Ovary (tissue), 9 donors: Measurements from ENCODE around the gene DACT1. TPM values are rescaled to one million over a fixed set of nuclear protein-coding genes. Genes with fewer than 3 reads are reported as not detected.

Experiments used
- DNase-seq, 5 donors: peaks; one replicate each; pipeline ENCODE4 v3.0.0-alpha.2; 2019 to 2020
- H3K27ac ChIP-seq, 2 donors: fragments of 200-600 bp; one replicate each; pipeline versions ENCODE4 v1.5.1 to v1.8.0; 2019 to 2022
- H3K27me3 ChIP-seq: fragments of 200-600 bp; one replicate; pipeline ENCODE4 v1.8.0; 2022
- H3K36me3 ChIP-seq: fragments of 200-600 bp; sonication (generic); one replicate; pipeline ENCODE4 v1.5.1; 2019
- H3K4me1 ChIP-seq: one replicate; pipeline ENCODE4 v1.8.1; 2013; ENCODE audit warnings: mild to moderate bottlenecking, moderate library complexity; ENCODE audit not compliant: insufficient read depth
- H3K4me3 ChIP-seq: fragments of 200-600 bp; sonication (generic); one replicate; pipeline ENCODE4 v1.5.1; 2017
- H3K9me3 ChIP-seq, 2 donors: fragments of 200-600 bp in 1 of 2; sonication (generic) in 1 of 2; one replicate each; pipeline versions ENCODE4 v1.5.1 to v1.8.1; 2013 to 2019; ENCODE audit warnings: mild to moderate bottlenecking in 1 of 2, moderate library complexity in 1 of 2
- CTCF ChIP-seq, 3 donors: fragments of 450-650 bp in 2 of 3; fragments of 200-600 bp in 1 of 3; IDR thresholded peaks; one replicate each; pipeline versions ENCODE4 v1.5.1 to v1.8.0; 2016 to 2022; ENCODE audit warnings: antibody characterized with exemption in 3 of 3, mild to moderate bottlenecking in 1 of 3
- EP300 ChIP-seq: sonication (generic); formaldehyde crosslinking; IDR thresholded peaks from one replicate; pipeline ENCODE4 v1.6.1; 2017; ENCODE audit warnings: antibody characterized with exemption
- POLR2A ChIP-seq: fragments of 450-650 bp; IDR thresholded peaks from one replicate; pipeline ENCODE4 v1.6.1; 2017; ENCODE audit warnings: antibody characterized with exemption, mild to moderate bottlenecking, moderate library complexity
- WGBS, 3 donors: extraction: QIAGEN DNeasy Blood & Tissue Kit in 1 of 3; methylation state at CpG; one replicate each; pipeline versions ENCODE4 v1.1.5 to v1.1.7; 2013 to 2017; 5-methylcytosine and 5-hydroxymethylcytosine counted together
- intact Hi-C, 4 donors: fragments of 100-400 bp; cut with DNase I; formaldehyde crosslinking; loops; one replicate each; pipeline versions ENCODE4 v1.11.0 to v1.15.1; 2022 to 2023
- polyA plus RNA-seq, 2 donors: library from polyadenylated mRNA; stranded (reverse); fragments of 200-250 nt in 1 of 2; fragments of 350-450 nt in 1 of 2; fragmentation: Illumina TruSeq in 1 of 2; extraction: RNeasy Lipid Tissue Mini Kit (QIAGEN cat#74804) in 1 of 2; gene quantifications; one replicate each; pipeline ENCODE4 v1.2.3, GENCODE V29; 2013 to 2014
- total RNA-seq, 7 donors: library from RNA; depleted of rRNA in 2 of 7; stranded (reverse); fragments of >200 nt in 2 of 7; fragmentation: NEBNext Ultra II Directional in 3 of 7; extraction: Animal tissue kit (Norgen Biotek cat#: 25700) in 3 of 7; gene quantifications; one replicate each; pipeline versions ENCODE4 v1.1.0 to v1.2.4, GENCODE V29; 2016 to 2023
- donor health status: DM: no; HTN: no; CAD: no; lungs with moderate emphysema.
- donor health status: DM: no; HTN: no; CAD: no.
- donor health status: Bipolar disorder and iron deficiency.
- donor health status: DM: yes; HTN: yes; CAD: no.
- donor health status: DM: no; HTN: no; CAD: no.
- donor health status: DM: yes; HTN: yes; CAD: no.

Gene DACT1
- total and polyA plus RNA-seq, 9 donors: 15.5 to 39.3 (median 22.7) TPM

GRCh38 chr14:58607131-58607951 is 30.4 kb upstream of the DACT1 start:
- no peaks in the 10 kb centered on the region for H3K36me3 ChIP-seq
- H3K9me3 ChIP-seq: no peaks in the 10 kb centered on the region
- H3K4me1 ChIP-seq: no peaks in the 10 kb centered on the region
- TF ChIP-seq POLR2A: no peak
- TF ChIP-seq CTCF (IDR thresholded peaks at IDR 0.05): no peak
- TF ChIP-seq EP300: no peak
- no peak overlapping the region for H3K27ac ChIP-seq
- DNase-seq: no peak
- intact Hi-C loops: no loop called here
- no peak overlapping the region for H3K4me3 ChIP-seq
- 54 to 56% (median 56%) methylated on average over 7 of the region's 7 CpGs for WGBS, 3 donors
- H3K27me3 ChIP-seq: no peaks in the 10 kb centered on the region

GRCh38 chr14:58607952-58608317 is 29.8 kb upstream of the DACT1 start:
- H3K9me3 ChIP-seq: no peaks in the 10 kb centered on the region
- no peak for DNase-seq
- TF ChIP-seq POLR2A (no peak), CTCF (IDR thresholded peaks at IDR 0.05) (no peak), EP300 (no peak)
- no peaks in the 10 kb centered on the region for H3K4me1 ChIP-seq
- whole genome bisulfite sequencing, 3 donors: 65 to 83% (median 69%) methylated on average over 3 of the region's 3 CpGs
- H3K4me3 ChIP-seq: no peak overlapping the region
- no peaks in the 10 kb centered on the region for H3K27me3 ChIP-seq
- intact Hi-C loops: no loop called here
- H3K27ac ChIP-seq: no peak overlapping the region
- H3K36me3 ChIP-seq: no peaks in the 10 kb centered on the region

- TF ChIP-seq CTCF (IDR thresholded peaks at IDR 0.05): no peak
- TF ChIP-seq EP300: no peak
- no peak for TF ChIP-seq POLR2A
- Histone ChIP-seq H3K9me3 (no peaks in the 10 kb centered on the region), H3K27ac (no peak overlapping the region), H3K4me1 (no peaks in the 10 kb centered on the region), H3K4me3 (no peak overlapping the region), H3K27me3 (no peaks in the 10 kb centered on the region), H3K36me3 (no peaks in the 10 kb centered on the region)
- intact Hi-C loops: no loop called here
- WGBS, 3 donors: 7 to 16% (median 15%) methylated on average over 1 of the region's 1 CpG
- no peak for DNase-seq
These were observed 20.1 kb upstream of the DACT1 start for GRCh38 chr14:58617619-58618018.

- intact Hi-C loops: no loop called here
- no peak overlapping the region for H3K4me3 ChIP-seq
- 36 to 46% (median 45%) methylated on average over 2 of the region's 2 CpGs for WGBS, 3 donors
- H3K27me3 ChIP-seq: no peaks in the 10 kb centered on the region
- no peak for TF ChIP-seq POLR2A
- no peak for TF ChIP-seq EP300
- TF ChIP-seq CTCF (IDR thresholded peaks at IDR 0.05): no peak
- no peak overlapping the region for H3K27ac ChIP-seq
- H3K4me1 ChIP-seq: no peaks in the 10 kb centered on the region
- no peak for DNase-seq
- no peaks in the 10 kb centered on the region for H3K36me3 ChIP-seq
- H3K9me3 ChIP-seq: no peaks in the 10 kb centered on the region
These were observed 17.8 kb upstream of the DACT1 start for GRCh38 chr14:58620011-58620410.
